GM13976 (cell line): ENCODE measurements around the gene SLIT3.

Experiments
- DNase-seq: peaks from one replicate; pipeline ENCODE4 v3.0.0; 2012; ENCODE audit warnings: low spot score
- in situ Hi-C: fragments of 300-500 bp; cut with MboI; formaldehyde crosslinking; loops from one replicate; pipeline ENCODE4 v1.12.0; 2022; ENCODE audit warnings: low sequenced_read_pairs, mixed read lengths, inconsistent platforms; ENCODE audit not compliant: unreplicated experiment
- TF ChIP-seq, protein P1 (sequence below): IDR thresholded peaks from 2 replicates; pipeline ENCODE4 v1.5.1; 2012; ENCODE audit warnings: borderline replicate concordance, mild to moderate bottlenecking; ENCODE audit not compliant: insufficient read depth; ENCODE audit errors: extremely low read depth, missing control alignments, control extremely low read depth

SLIT3 gene

GRCh38 chr5:168887931-168888330 is 413.0 kb downstream of the SLIT3 start:
- in situ Hi-C loops = no loop called here
- DNase-seq = no peak
- TF ChIP-seq, protein P1, sequence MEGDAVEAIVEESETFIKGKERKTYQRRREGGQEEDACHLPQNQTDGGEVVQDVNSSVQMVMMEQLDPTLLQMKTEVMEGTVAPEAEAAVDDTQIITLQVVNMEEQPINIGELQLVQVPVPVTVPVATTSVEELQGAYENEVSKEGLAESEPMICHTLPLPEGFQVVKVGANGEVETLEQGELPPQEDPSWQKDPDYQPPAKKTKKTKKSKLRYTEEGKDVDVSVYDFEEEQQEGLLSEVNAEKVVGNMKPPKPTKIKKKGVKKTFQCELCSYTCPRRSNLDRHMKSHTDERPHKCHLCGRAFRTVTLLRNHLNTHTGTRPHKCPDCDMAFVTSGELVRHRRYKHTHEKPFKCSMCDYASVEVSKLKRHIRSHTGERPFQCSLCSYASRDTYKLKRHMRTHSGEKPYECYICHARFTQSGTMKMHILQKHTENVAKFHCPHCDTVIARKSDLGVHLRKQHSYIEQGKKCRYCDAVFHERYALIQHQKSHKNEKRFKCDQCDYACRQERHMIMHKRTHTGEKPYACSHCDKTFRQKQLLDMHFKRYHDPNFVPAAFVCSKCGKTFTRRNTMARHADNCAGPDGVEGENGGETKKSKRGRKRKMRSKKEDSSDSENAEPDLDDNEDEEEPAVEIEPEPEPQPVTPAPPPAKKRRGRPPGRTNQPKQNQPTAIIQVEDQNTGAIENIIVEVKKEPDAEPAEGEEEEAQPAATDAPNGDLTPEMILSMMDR = no peak

DNA sequence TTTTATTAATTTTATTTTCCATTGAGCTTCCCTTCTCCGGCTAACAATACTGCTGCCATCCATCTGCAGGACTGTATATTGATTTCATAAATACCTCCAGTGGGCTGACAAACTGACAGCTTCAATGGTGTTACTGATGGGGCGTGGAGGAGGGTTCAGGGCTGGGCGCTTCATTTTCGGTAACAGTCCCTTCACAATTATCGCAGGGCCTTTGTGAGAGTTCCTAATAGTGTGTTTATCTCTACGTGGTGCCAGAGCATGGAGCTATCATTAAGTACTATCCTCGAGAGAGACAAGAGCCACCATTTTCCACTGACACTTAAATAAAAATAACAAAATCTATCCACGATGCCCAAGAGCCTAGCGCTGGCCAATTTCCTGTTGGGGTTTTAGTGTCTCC is 414.8 kb downstream of the SLIT3 start:
- no peak for DNase-seq
- in situ Hi-C loops = no loop called here
- TF ChIP-seq, protein P1 = no peak

DNA sequence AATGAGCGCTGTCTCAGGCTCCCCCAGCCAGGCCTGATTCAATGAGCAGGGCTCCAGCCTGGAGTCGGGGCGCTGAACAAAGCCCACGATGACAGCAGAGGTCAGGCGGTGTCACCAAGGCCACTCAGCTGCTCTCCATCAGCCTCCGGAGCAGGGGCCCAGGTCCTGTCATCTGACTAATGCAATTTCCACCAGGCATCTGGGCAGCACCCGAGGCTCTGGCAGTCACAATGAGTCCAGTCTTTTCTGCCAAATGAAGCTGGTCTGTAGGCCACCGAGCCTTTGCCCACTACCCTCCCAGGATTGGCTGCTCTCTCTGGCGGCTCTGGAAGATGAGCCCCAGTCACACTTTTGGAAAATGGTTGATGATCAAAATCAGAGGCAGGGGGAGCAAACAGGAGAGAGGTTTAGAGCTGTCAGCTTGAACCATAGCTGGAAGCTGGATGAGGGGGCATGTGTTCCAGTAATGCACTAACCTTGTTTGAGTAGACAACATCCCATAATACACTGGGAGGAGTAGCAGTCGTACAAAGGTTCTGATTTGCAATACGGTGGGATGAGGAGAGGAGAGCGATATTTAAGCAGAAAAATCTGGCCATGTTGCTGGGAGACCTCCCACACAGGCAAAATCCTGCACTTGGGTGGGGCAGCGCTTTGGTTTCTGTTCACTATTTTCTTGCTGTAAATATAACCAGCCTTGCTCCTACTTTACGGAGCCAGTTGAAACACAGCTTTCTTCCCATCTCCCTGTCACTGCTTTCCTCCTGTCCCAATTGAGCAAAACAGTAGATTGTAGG is 415.4 kb downstream of the SLIT3 start:
- no peak for DNase-seq
- in situ Hi-C loops = no loop called here
- TF ChIP-seq, protein P1 = no peak

DNA sequence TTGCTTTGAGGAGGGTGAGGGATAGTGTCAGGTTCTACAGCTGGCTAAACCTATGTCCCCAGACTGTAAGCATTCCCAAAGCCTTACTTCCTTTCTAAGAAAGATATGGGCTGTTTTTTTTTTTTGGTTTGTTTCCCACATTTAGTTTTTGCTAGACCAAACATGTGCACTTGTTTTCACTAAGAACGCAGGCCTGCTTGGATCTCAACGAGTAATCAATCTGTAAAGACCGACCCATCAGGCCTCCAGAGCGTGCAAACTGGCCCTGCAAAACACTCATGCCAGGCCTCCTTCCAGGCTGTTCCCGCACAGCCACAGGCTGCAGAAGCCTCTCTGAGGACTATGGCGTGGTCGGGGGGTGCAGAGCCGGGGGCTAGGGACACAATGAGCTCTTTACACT is 416.9 kb downstream of the SLIT3 start:
- no peak for DNase-seq
- TF ChIP-seq, protein P1 = no peak
- in situ Hi-C loops = no loop called here

DNA sequence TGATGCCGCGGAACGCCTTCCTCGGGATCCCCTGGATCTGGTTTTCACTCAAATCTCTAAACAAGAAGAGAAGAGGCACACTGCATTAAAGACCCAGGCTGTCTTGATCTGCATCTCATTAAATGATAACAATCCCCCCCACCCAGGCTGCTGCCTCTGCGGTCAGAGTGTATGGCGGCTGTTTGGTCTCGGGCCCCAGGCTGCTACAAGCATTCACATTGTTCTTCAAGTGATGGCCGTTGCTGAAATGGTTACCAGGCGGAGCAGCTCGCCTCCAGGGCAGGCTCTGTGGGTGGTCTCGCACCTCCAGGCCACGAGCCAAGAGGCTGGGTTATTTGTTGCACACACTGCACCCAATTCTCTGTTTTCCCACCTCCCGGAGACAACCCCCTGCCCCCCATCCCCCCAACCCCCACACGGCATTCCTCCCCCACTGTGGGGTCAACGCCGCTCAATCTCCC is 417.6 kb downstream of the SLIT3 start:
- no peak for DNase-seq
- in situ Hi-C loops = no loop called here
- TF ChIP-seq, protein P1 = no peak

DNA sequence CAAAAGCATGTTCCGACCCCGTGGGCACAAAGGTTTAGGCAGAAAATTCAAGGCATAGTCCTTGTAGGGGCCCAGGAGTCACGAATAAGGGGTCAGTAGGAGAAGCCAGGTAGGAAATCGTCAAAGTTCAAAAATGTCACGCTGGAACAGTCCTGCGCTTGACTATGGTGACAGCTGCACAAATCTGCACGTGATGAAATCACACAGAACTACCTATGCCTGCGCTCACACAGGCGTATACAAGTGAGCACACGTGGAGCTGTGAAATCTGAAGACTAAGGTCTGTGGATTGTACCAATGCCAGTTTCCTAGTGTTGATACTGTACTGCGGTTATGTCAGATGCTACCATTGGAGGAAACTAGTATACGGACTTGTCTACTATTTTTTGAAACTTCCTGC is 418.7 kb downstream of the SLIT3 start:
- TF ChIP-seq, protein P1 = no peak
- in situ Hi-C loops = no loop called here
- DNase-seq = no peak
